GM23338 (cell line): Measurements from ENCODE around the gene ARHGAP1.

ENCODE experiments used
- CTCF ChIP-seq, 2 experiments: fragments of 200-600 bp in 1 of 2; sonication (generic) in 1 of 2; conservative IDR thresholded peaks; 2 replicates each; pipeline versions ENCODE4 v1.5.1 to v1.6.1; 2016 to 2017; ENCODE audit warnings: antibody characterized with exemption in 2 of 2, low read depth in 2 of 2, mild to moderate bottlenecking in 2 of 2, moderate library complexity in 1 of 2
- EZH2 ChIP-seq: fragments of 200-600 bp; sonication (generic); IDR thresholded peaks from one replicate; pipeline ENCODE4 v1.8.0; 2017; ENCODE audit warnings: antibody characterized with exemption, mild to moderate bottlenecking, low read depth; ENCODE audit not compliant: unreplicated experiment
- EZH2phosphoT487 ChIP-seq: fragments of 200-600 bp; sonication (generic); IDR thresholded peaks from one replicate; pipeline ENCODE4 v1.8.1; 2018; ENCODE audit warnings: antibody characterized with exemption; ENCODE audit not compliant: unreplicated experiment
- STAT1 ChIP-seq: IDR thresholded peaks from one replicate; pipeline ENCODE4 v1.6.1; 2016; ENCODE audit warnings: antibody characterized with exemption; ENCODE audit not compliant: unreplicated experiment
- ZNF114 ChIP-seq: fragments of 250-450 bp; sonication (Bioruptor Pico); IDR thresholded peaks from 2 replicates; pipeline ENCODE4 v1.5.0; 2020; ENCODE audit warnings: mild to moderate bottlenecking, moderate library complexity
- ZNF331 ChIP-seq: fragments of 250-450 bp; sonication (Bioruptor Pico); IDR thresholded peaks from 2 replicates; pipeline ENCODE4 v1.5.0; 2020; ENCODE audit warnings: low read depth, mild to moderate bottlenecking, moderate library complexity

GRCh38 chr11:46640036-46640788, 60.2 kb downstream of the ARHGAP1 start:
- TF ChIP-seq CTCF (conservative IDR thresholded peaks at IDR 0.05; ENCODE audit: low read depth in 2 of 2) = no peak
- TF ChIP-seq STAT1 = no peak
- TF ChIP-seq EZH2 = no peak
- TF ChIP-seq EZH2phosphoT487 = no peak
- TF ChIP-seq ZNF331 (CRISPR knock-in tag) = no peak
- no peak for TF ChIP-seq ZNF114 (CRISPR knock-in tag)
